CD4-positive, alpha-beta T cell treated with Interleukin-6 at 100 ng/mL for 8 hours (primary cell): ENCODE measurements around the gene EMC10.
"Not testable (repeated sequence)": the region's sequence is repeated elsewhere in the genome, so short reads cannot be mapped to it uniquely, and the experiment has no call there.

ENCODE experiments used
- DNase-seq: peaks from one replicate; pipeline ENCODE4 v3.0.0-alpha.2; 2020; ENCODE audit warnings: mixed read lengths, low spot score

EMC10 gene

DNA sequence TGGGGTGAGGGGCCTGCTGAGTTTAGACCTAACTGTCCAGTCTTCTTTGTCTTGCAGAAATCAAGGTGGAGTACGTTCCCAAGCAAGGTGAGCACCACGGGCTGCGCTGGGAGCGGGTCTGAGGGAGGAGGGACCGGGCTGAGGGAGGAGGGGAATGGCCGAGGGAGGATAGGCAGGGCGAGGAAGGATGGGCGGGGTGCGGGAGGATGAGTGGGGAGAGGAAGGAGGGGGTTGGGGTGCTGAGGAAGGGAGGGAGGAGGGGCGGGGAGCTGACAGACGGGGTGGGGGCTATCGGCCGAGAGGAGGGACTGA, 25.1 kb upstream of the EMC10 start:
- DNase-seq, result no peak

- DNase-seq, result no peak
These were observed 23.1 kb upstream of the EMC10 start for GRCh38 chr19:50453243-50453642.

DNA sequence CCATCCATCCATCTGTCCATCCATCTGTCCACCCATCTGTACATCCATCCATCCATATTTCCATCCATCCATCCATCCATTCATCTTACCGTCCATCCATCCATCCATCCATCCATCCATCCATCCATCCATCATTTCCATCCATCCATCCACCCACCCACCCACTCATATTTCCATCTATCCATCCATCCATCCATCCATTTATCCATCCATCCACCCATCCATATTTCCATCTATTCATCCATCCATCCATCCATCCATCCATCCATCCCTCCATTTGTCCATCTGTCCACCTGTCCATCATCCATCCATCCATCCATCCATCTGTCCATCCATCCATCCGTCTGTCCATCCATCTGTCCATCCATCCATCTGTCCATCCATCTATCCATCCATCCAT, 20.3 kb upstream of the EMC10 start:
- DNase-seq, result no peak

DNA sequence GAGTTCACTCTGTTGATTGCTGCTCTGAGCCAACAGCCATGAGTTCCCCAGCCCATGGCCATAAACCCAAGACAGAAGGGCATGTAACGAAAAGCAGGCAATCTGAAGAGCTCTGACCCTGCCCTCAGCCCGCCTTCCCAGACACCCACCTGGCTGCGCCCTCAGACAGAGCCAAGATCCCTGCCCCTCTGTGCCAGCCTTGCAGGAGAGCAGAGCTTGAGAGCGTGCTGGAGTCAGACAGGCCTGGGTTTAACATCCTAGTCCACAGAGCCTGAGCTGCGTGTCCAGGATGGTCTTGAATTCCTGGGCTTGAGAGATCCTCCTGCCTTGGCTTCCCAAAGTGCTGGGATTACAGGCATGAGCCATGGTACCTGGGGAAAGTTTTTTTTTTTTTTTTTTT, 19.0 kb upstream of the EMC10 start:
- no peak for DNase-seq

- DNase-seq, result no peak
These were observed 17.8 kb upstream of the EMC10 start for GRCh38 chr19:50458396-50459066.

DNA sequence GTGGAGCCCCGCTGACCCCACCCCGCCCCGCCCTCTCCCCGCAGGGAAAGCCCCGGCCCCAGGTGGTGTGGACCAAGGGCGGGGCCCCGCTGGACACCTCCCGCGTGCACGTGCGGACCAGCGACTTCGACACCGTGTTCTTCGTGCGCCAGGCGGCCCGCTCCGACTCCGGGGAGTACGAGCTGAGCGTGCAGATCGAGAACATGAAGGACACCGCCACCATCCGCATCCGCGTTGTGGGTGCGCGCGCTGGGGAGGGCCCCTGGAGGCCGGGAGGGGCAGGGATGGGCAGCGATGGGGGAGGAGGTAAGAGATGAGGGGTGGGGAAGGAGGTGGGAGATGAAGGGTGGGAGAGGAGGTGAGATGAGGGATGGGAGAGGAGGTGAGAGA, 17.2 kb upstream of the EMC10 start:
- DNase-seq, result no peak

DNA sequence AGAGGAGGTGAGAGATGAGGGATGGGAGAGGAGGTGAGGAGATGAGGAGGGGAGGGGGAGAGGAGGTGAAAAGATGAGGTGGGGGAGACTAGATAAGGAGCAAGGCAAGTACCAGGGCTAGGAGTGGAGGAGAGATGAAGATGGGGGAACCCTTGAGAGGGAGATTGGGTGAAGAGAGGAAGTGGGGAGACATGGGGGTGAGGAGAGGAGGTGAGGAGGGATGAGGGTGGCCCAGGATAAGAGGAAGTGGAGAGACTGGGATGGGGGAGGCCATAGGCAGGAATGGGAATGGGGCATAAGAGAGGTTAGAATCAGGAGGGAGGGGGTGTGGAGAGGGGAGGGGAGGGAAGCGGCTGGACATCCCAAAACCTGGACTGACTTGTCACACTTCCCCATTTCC, 16.7 kb upstream of the EMC10 start:
- no peak for DNase-seq

DNA sequence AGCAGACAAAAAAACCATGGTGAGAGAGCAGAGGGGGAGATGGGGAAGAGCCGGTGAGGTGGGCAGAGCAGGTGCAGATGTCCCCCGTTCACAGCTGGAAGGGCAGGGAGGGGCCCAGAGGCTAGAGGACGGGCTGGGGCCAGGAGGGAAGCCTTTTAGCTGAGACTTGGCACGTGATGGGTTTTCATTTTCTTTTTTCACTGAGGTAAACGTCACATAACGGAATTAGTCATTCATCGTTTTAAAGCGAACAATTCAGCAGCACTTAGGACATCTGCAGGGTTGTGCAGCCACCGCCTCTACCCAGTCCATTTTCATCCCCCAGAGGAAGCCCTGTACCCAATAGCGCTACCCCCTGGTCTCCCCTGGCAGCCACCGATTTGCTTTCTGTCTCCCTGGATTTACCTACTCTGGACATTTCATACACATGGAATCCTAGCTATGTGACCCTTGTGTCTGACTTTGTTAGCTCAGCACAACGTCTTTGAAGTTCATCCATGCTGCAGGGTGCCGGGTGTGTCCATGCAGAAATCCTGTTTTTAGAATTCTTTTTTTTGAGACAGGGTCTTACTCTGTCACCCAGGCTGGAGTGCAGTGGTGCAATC, 16.0 kb upstream of the EMC10 start:
- no peak for DNase-seq

- DNase-seq, result peak; percentile 49
These were observed 15.0 kb upstream of the EMC10 start for GRCh38 chr19:50461066-50461875.

- no peak for DNase-seq
These were observed 13.3 kb upstream of the EMC10 start for GRCh38 chr19:50462970-50463369.

DNA sequence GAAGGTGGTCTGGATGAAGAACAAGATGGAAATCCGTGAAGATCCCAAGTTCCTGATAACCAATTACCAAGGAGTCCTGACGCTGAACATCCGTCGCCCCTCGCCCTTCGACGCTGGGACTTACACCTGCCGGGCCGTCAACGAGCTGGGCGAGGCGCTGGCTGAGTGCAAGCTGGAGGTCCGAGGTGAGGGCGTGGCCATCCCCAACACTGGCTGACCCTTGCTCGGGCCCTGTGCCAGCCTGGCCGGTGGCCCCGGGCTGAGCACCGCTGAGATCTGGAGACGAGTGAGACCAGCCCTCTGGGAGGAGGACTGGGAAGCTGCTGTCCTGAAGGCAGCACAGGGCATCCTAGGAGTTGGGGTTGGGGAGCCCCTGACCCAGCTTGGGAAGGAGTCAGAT, 12.0 kb upstream of the EMC10 start:
- no peak for DNase-seq

- DNase-seq, result no peak
These were observed 11.3 kb upstream of the EMC10 start for GRCh38 chr19:50465000-50465399.

DNA sequence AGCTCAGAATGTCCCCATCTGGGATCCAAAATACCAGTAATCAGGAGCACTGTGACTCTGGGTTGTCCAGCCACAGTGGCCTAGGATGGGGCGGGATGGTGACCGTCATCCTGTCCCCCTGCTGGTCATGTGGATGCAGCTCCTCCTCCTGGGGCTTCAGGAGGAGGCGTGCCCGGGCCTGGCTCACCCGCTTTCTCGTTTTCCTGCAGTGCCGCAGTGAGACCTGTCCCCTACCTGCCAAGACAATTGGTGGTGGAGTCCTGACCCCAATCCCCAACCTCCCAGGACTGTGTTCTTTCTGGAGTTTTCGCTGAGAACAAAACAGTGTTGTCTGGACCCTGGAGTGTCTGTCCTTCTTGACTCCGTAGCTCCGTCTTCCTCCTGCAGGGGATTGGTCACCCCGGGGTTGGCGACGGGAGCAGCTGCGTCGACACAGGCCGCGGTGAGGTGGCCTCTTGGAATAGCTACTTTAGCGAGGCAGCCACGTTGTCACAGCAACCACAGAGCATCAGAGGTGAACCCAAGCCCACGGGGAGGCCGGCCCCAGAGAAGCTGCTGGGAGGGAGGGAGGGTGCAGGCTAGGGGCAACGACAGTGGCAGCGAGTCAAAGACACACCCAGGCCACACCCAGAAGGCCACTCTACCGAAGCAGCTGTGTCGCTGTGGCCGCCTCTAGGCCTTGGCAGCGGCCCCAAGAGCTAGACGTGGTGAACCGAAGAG, 10.2 kb upstream of the EMC10 start:
- no peak for DNase-seq

DNA sequence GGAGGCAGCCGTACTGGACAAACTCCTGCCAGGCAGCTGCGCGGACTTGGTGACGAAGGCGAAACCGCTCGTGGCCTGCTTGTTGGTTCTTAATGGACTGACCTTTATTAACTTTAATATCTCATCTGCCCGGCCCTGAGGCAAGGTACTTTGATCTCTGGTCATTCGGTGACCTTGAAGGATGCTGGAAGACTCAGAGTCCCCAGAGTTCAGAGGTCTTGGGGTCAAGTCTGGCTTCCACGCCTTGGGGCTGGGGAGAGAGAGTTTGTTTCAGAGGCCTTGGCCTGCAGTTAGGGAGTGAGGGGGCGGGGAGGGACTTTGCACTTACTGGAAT, 9.6 kb upstream of the EMC10 start:
- no peak for DNase-seq

- no peak for DNase-seq
These were observed 8.7 kb upstream of the EMC10 start for GRCh38 chr19:50467566-50467965.

- no peak for DNase-seq
These were observed 7.5 kb upstream of the EMC10 start for GRCh38 chr19:50468818-50469217.

- DNase-seq, result not testable (repeated sequence)
These were observed 3.0 kb upstream of the EMC10 start for GRCh38 chr19:50473336-50473735.

DNA sequence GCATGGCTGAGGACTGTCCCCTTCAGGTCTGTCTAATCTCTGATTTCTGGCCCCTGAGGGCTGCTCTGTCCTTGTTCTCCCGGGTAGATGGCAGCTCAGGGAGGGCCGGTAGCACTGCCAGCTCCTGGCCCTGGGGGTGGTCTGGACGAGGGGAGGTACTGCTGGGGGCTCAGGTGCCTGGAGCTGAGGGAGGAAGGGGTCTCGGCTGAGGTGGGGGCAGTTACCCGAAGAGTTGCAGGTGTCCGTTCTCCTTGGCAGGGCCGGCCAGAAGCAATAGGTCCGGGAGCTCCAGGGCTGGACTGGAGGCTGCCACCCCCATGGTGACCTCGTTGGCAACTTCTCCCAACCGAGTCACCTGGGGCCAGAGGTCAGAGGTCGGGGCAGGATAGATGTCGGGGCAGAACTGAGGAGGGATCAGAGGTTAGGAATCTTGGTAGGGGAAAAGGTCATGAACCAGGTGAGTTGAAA, 1.2 kb upstream of the EMC10 start:
- DNase-seq, result no peak

DNA sequence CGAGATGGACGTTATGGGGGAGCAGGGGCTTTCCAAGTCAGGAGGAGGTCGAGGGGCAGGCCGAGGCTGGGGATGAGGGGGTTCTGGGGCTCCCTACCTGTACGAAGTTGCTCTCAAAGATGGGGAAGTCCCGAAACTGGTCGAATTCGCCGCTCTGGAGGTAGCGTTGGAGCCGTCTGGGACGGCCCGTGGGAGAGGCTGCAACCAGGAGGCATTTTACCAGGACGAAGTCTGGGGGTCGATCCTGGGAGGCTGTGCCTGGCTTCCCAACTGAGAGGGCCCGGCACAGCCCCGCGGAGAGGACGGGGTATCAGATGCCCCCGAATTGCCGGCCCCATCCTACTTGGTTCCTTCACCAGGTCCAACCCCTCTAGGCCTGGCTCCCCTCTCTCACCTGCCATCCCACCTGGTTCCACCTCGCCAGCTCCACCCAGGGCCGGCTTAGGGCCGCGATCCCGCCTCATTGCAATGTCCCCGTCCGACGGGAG, 527 bp upstream of the EMC10 start:
- no peak for DNase-seq

DNA sequence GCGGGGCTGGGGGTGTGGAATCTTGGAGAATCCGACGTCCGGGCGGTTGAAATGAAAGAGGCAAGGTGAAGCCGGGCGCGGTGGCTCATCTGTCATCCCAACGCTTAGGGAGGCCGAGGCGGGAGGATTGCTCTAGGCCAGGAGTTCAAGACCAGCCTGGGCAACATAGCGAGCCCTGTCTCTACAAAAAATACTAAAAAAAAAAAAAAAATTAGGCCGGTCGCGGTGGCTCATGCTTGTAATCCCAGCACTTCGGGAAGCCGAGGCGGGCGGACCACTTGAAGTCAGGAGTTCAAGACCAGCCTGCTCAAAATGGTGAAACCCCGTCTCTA, 566 bp downstream of the EMC10 start:
- DNase-seq, result no peak

DNA sequence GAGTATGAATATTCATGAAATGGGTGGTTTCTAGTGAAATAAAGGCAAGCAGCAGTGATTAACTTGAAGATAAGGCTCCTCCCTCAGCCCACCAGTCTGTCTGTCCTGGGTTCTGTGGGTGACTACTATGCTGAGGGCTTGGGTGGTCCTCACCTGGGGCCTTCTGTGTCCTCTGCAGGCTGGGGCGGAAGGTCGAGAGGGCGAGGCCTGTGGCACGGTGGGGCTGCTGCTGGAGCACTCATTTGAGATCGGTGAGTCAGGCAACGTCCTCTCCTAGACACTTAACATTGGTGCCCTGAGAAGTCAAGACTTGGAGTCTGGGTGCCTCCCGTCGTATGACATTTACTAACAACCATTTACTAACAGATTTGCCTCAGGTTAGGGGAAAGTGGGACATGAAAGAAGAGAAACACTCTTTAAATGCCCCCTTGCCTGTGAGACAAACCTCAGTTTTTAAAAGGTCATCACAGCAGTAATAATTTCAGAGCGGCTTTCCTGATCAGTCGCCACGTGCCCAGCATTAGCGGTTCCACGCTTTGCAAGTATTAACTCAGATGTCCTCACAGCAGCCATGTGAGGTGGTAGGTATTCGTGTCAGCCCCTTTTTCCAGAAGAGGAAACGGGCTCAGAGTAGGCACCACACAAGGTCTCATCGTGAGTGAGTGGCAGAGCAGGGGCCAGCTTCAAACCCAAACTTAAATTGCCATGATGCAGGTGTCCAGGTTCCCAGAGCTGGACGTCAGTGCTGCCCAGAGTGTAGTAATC, 1.6 kb downstream of the EMC10 start:
- DNase-seq, result no peak
